ENCODE results near the gene EEF1AKMT3. TPM values are rescaled to one million over a fixed set of nuclear protein-coding genes. Genes with fewer than 3 reads are reported as not detected.

Gene EEF1AKMT3
- total RNA-seq, 4 donors from 2014 or later = 1.9 to 6.7 (median 4.3) TPM

GRCh38 chr12:57761391-57761998 is 10.9 kb upstream of the EEF1AKMT3 start:
- TF ChIP-seq, protein P1, sequence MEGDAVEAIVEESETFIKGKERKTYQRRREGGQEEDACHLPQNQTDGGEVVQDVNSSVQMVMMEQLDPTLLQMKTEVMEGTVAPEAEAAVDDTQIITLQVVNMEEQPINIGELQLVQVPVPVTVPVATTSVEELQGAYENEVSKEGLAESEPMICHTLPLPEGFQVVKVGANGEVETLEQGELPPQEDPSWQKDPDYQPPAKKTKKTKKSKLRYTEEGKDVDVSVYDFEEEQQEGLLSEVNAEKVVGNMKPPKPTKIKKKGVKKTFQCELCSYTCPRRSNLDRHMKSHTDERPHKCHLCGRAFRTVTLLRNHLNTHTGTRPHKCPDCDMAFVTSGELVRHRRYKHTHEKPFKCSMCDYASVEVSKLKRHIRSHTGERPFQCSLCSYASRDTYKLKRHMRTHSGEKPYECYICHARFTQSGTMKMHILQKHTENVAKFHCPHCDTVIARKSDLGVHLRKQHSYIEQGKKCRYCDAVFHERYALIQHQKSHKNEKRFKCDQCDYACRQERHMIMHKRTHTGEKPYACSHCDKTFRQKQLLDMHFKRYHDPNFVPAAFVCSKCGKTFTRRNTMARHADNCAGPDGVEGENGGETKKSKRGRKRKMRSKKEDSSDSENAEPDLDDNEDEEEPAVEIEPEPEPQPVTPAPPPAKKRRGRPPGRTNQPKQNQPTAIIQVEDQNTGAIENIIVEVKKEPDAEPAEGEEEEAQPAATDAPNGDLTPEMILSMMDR (IDR thresholded peaks at IDR 0.05) = no peak
- TF ChIP-seq POLR2A (IDR thresholded peaks at IDR 0.05) (no peak), EP300 (IDR thresholded peaks at IDR 0.05; ENCODE audit: low read depth) (no peak), POLR2AphosphoS5 (IDR thresholded peaks at IDR 0.05) (no peak)
- no peaks in the 10 kb centered on the region for H3K9me3 ChIP-seq
- H3K4me3 ChIP-seq = no peak overlapping the region
- H3K27ac ChIP-seq = no peak overlapping the region
- in situ Hi-C loops (cut with MboI; ENCODE audit: low pct_ligation_motif_present in 1 of 4, low pct_unique_long_range_greater_than_20kb in 1 of 4, low sequenced_read_pairs in 3 of 4) (no loop called here), intact Hi-C loops (cut with DNase I; ENCODE audit: low total_unique reads) (no loop called here)
- H3K36me3 ChIP-seq = peaks cover 0 to 5% (median 0%) of the 10 kb centered on the region in 4 donors
- WGBS, 2 donors (ENCODE audit: low coverage in 1 of 2) = 96 to 100% methylated on average over 1 to 4 of the region's 4 CpGs
- peaks cover 32% of the 10 kb centered on the region for H3K27me3 ChIP-seq
- DNase-seq = no peak
- peaks cover 9 to 28% (median 27%) of the 10 kb centered on the region in 4 donors for H3K4me1 ChIP-seq

DNA sequence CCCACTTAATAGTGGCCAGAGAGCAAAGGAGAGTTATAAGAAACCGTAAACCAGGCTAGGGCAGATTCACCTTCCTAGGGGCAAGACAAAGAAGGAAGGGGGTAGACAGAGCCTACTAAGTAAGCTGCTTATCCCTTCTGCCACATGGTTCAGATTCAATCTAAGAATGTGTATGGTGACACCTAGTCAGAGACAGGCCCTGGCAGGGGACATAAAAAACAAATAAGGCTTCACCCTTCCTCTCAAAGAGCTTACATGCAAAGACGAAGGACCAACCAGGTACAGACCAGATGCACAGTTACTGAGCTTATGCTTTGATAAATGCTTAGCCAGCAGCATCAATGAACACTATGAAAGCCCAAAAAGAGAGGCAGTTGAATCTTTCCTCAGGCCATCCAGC is 10.0 kb upstream of the EEF1AKMT3 start:
- H3K27me3 ChIP-seq = peaks cover 42% of the 10 kb centered on the region
- WGBS, 2 donors (ENCODE audit: low coverage in 1 of 2) = 88 to 92% methylated on average over 2 of the region's 2 CpGs

GRCh38 chr12:57763881-57764661 is 8.3 kb upstream of the EEF1AKMT3 start:
- H3K9me3 ChIP-seq = no peaks in the 10 kb centered on the region
- TF ChIP-seq POLR2A (IDR thresholded peaks at IDR 0.05) (no peak), POLR2AphosphoS5 (IDR thresholded peaks at IDR 0.05) (no peak), EP300 (IDR thresholded peaks at IDR 0.05; ENCODE audit: low read depth) (no peak)
- TF ChIP-seq, protein P1 (IDR thresholded peaks at IDR 0.05) = no peak
- H3K27ac ChIP-seq = no peak overlapping the region
- in situ Hi-C loops (cut with MboI; ENCODE audit: low pct_ligation_motif_present in 1 of 4, low pct_unique_long_range_greater_than_20kb in 1 of 4, low sequenced_read_pairs in 3 of 4) = no loop called here
- intact Hi-C loops (cut with DNase I; ENCODE audit: low total_unique reads) = no loop called here
- DNase-seq = no peak
- H3K4me1 ChIP-seq = peaks cover 9 to 31% (median 30%) of the 10 kb centered on the region in 4 donors
- no peak overlapping the region for H3K4me3 ChIP-seq
- peaks cover 43% of the 10 kb centered on the region for H3K27me3 ChIP-seq
- H3K36me3 ChIP-seq = no peaks in the 10 kb centered on the region
- 83 to 93% methylated on average over 3 to 6 of the region's 6 CpGs for WGBS, 2 donors (ENCODE audit: low coverage in 1 of 2)

More for the DNA sequence above, 10.0 kb upstream of the EEF1AKMT3 start:
- in situ Hi-C loops (cut with MboI; ENCODE audit: low pct_ligation_motif_present in 1 of 4, low pct_unique_long_range_greater_than_20kb in 1 of 4, low sequenced_read_pairs in 3 of 4) (no loop called here), intact Hi-C loops (cut with DNase I; ENCODE audit: low total_unique reads) (no loop called here)
- Histone ChIP-seq H3K4me1 (peaks cover 9 to 31% (median 30%) of the 10 kb centered on the region in 4 donors), H3K36me3 (peaks cover 0 to 5% (median 0%) of the 10 kb centered on the region in 4 donors), H3K4me3 (no peak overlapping the region), H3K27ac (no peak overlapping the region), H3K9me3 (no peaks in the 10 kb centered on the region)
- TF ChIP-seq POLR2AphosphoS5 (IDR thresholded peaks at IDR 0.05) = no peak
- TF ChIP-seq, protein P1 (IDR thresholded peaks at IDR 0.05) = no peak
- no peak for TF ChIP-seq EP300 (IDR thresholded peaks at IDR 0.05; ENCODE audit: low read depth)
- TF ChIP-seq POLR2A (IDR thresholded peaks at IDR 0.05) = no peak
- DNase-seq = no peak

GRCh38 chr12:57764662-57765002 is 7.8 kb upstream of the EEF1AKMT3 start:
- TF ChIP-seq, protein P1 (IDR thresholded peaks at IDR 0.05) = no peak
- no peak for TF ChIP-seq POLR2A (IDR thresholded peaks at IDR 0.05)
- TF ChIP-seq EP300 (IDR thresholded peaks at IDR 0.05; ENCODE audit: low read depth) = no peak
- TF ChIP-seq POLR2AphosphoS5 (IDR thresholded peaks at IDR 0.05) = no peak
- Histone ChIP-seq H3K27ac (no peak overlapping the region), H3K9me3 (no peaks in the 10 kb centered on the region), H3K27me3 (peaks cover 43% of the 10 kb centered on the region), H3K4me3 (peak overlapping the region in 3 of 4 donors; percentile 26 to 54 (median 41)), H3K4me1 (peaks cover 9 to 31% (median 30%) of the 10 kb centered on the region in 4 donors), H3K36me3 (no peaks in the 10 kb centered on the region)
- intact Hi-C loops (cut with DNase I; ENCODE audit: low total_unique reads) = no loop called here
- WGBS, 2 donors (ENCODE audit: low coverage in 1 of 2) = 16% methylated on average over 17 of the region's 17 CpGs; no CpG with 5 or more reads in 1 of the 2 donors
- in situ Hi-C loops (cut with MboI; ENCODE audit: low pct_ligation_motif_present in 1 of 4, low pct_unique_long_range_greater_than_20kb in 1 of 4, low sequenced_read_pairs in 3 of 4) = no loop called here
- DNase-seq = no peak
